A549 (cell line): ENCODE measurements around the gene UQCR11. TPM values are rescaled to one million over a fixed set of nuclear protein-coding genes. Genes with fewer than 3 reads are reported as not detected.

Experiments used
- ATAC-seq, 2 experiments: fragments of 200-7000 bp in 1 of 2; fragments of >200 bp in 1 of 2; cut with Nextera tagmentation in 1 of 2; cut with Tn5 transposase in 1 of 2; 3 replicates each; pipeline versions ENCODE4 v1.8.0 to v1.9.1; 2018 to 2020; ENCODE audit warnings: mild to moderate bottlenecking in 1 of 2, moderate library complexity in 1 of 2
- CTCF ChIA-PET: fragments of 300-600 bp; sonication (Branson Sonifier 250); formaldehyde crosslinking; extraction: SDS; loops from one replicate; lab custom pipeline; 2021; ENCODE audit warnings: antibody characterized with exemption, inconsistent platforms; lab: Yijun Ruan, JAX
- POLR2A ChIA-PET: fragments of 350-600 bp; formaldehyde crosslinking; extraction: SDS; loops from one replicate; lab custom pipeline; 2021; ENCODE audit warnings: antibody characterized with exemption, inconsistent platforms; lab: Yijun Ruan, JAX
- DNase-seq, 2 experiments: peaks; one replicate each; pipeline versions ENCODE4 v3.0.0 to v3.0.0-alpha.2; 2011 to 2016; ENCODE audit warnings: low read depth in 1 of 2, low spot score in 1 of 2
- FAIRE-seq: peaks from 2 replicates; lab custom pipeline; 2011; peaks lifted over from hg19 to GRCh38; lab: Jason Lieb, UNC
- H3K27ac ChIP-seq, 2 experiments: fragments of >200 bp; sonication (Bioruptor Twin); formaldehyde crosslinking; 3 replicates each; pipeline ENCODE4 v1.5.1; 2016 to 2017
- H3K4me1 ChIP-seq: fragments of >200 bp; sonication (Bioruptor Twin); formaldehyde crosslinking; 3 replicates; pipeline ENCODE4 v1.6.1; 2016
- H3K4me2 ChIP-seq: fragments of >200 bp; sonication (Bioruptor Twin); formaldehyde crosslinking; 3 replicates; pipeline ENCODE4 v1.6.1; 2016
- H3K4me3 ChIP-seq: fragments of >200 bp; sonication (Bioruptor Twin); formaldehyde crosslinking; 3 replicates; pipeline ENCODE4 v1.5.1; 2016
- H3K9me3 ChIP-seq: fragments of >200 bp; sonication (Bioruptor Twin); formaldehyde crosslinking; 3 replicates; pipeline ENCODE4 v1.6.1; 2016
- BCL3 ChIP-seq: fragments of >200 bp; sonication (Bioruptor Twin); formaldehyde crosslinking; IDR thresholded peaks from 3 replicates; pipeline ENCODE4 v1.6.1; 2016
- BHLHE40 ChIP-seq: IDR thresholded peaks from 2 replicates; pipeline ENCODE4 v1.6.1; 2012; ENCODE audit warnings: low read depth, low read length, inconsistent platforms
- CBX2 ChIP-seq: fragments of 200-600 bp; sonication (generic); IDR thresholded peaks from 2 replicates; pipeline ENCODE4 v1.6.1; 2016; ENCODE audit warnings: low read depth, mild to moderate bottlenecking, borderline replicate concordance
- CBX8 ChIP-seq: fragments of 200-600 bp; sonication (generic); IDR thresholded peaks from 2 replicates; pipeline ENCODE4 v1.6.1; 2016
- CEBPB ChIP-seq, 2 experiments: fragments of >200 bp in 1 of 2; sonication (Bioruptor Twin) in 1 of 2; formaldehyde crosslinking in 1 of 2; IDR thresholded peaks; 2 replicates each; pipeline ENCODE4 v1.6.1; 2012 to 2016
- CHD2 ChIP-seq: fragments of 150-350 bp; IDR thresholded peaks from 2 replicates; pipeline ENCODE4 v1.6.1; 2014; ENCODE audit warnings: low read length; ENCODE audit not compliant: partially characterized antibody
- CHD4 ChIP-seq: fragments of 200-600 bp; sonication (generic); IDR thresholded peaks from 2 replicates; pipeline ENCODE4 v1.6.1; 2016; ENCODE audit warnings: antibody characterized with exemption, mild to moderate bottlenecking, borderline replicate concordance
- EHF ChIP-seq: fragments of 250-450 bp; sonication (Bioruptor Pico); IDR thresholded peaks from 2 replicates; pipeline ENCODE4 v1.5.0; 2020; ENCODE audit warnings: mild to moderate bottlenecking
- EHMT2 ChIP-seq: fragments of 200-600 bp; sonication (generic); IDR thresholded peaks from 2 replicates; pipeline ENCODE4 v1.6.1; 2016; ENCODE audit warnings: antibody characterized with exemption, low read depth, mild to moderate bottlenecking, moderate library complexity
- FOSB ChIP-seq: fragments of 250-450 bp; sonication (Bioruptor Pico); IDR thresholded peaks from 2 replicates; pipeline ENCODE4 v1.5.0; 2020; ENCODE audit warnings: mild to moderate bottlenecking, moderate library complexity
- FOSL2 ChIP-seq, 2 experiments: fragments of 450-650 bp in 1 of 2; fragments of >200 bp in 1 of 2; sonication (Bioruptor Twin) in 1 of 2; formaldehyde crosslinking; IDR thresholded peaks; 2 replicates each; pipeline versions ENCODE4 v1.5.0 to v1.6.1; 2016 to 2020; ENCODE audit warnings: mild to moderate bottlenecking in 1 of 2, moderate library complexity in 1 of 2
- GATA3 ChIP-seq: IDR thresholded peaks from 2 replicates; pipeline ENCODE4 v1.6.1; 2012; ENCODE audit warnings: borderline replicate concordance
- JUN ChIP-seq, 2 experiments: fragments of >200 bp; sonication (Bioruptor Twin); formaldehyde crosslinking; IDR thresholded peaks; 2 replicates in 1 of 2; 3 replicates in 1 of 2; pipeline ENCODE4 v1.6.1; 2016 to 2017
- KDM1A ChIP-seq: fragments of 200-600 bp; sonication (generic); IDR thresholded peaks from 2 replicates; pipeline ENCODE4 v1.6.1; 2016; ENCODE audit warnings: low read depth, mild to moderate bottlenecking
- KDM5A ChIP-seq: fragments of 200-600 bp; sonication (generic); IDR thresholded peaks from 2 replicates; pipeline ENCODE4 v1.6.1; 2016; ENCODE audit warnings: antibody characterized with exemption, mild to moderate bottlenecking
- MAFK ChIP-seq: fragments of 450-650 bp; IDR thresholded peaks from 2 replicates; pipeline ENCODE4 v1.6.1; 2014; ENCODE audit not compliant: partially characterized antibody
- MAZ ChIP-seq: fragments of 150-350 bp; IDR thresholded peaks from 2 replicates; pipeline ENCODE4 v1.6.1; 2014; ENCODE audit warnings: antibody characterized with exemption, low read depth, low read length, borderline replicate concordance
- NR3C1 ChIP-seq: fragments of >200 bp; sonication (Bioruptor Twin); formaldehyde crosslinking; IDR thresholded peaks from 3 replicates; pipeline ENCODE4 v1.6.1; 2017
- PHF8 ChIP-seq: fragments of 200-600 bp; sonication (generic); IDR thresholded peaks from 2 replicates; pipeline ENCODE4 v1.6.1; 2016; ENCODE audit warnings: low read depth, mild to moderate bottlenecking, antibody characterized with exemption, moderate library complexity, borderline replicate concordance
- POLR2AphosphoS2 ChIP-seq: conservative IDR thresholded peaks from 2 replicates; pipeline ENCODE4 v1.6.1; 2012; ENCODE audit warnings: low read length, improper control_type of control experiment, inconsistent platforms
- RAD21 ChIP-seq, 2 experiments: fragments of >200 bp in 1 of 2; sonication (Bioruptor Twin) in 1 of 2; formaldehyde crosslinking in 1 of 2; IDR thresholded peaks in 1 of 2; conservative IDR thresholded peaks in 1 of 2; 2 replicates in 1 of 2; 3 replicates in 1 of 2; pipeline ENCODE4 v1.6.1; 2012 to 2018; ENCODE audit warnings: inconsistent platforms in 1 of 2
- RARB ChIP-seq: fragments of 250-450 bp; sonication (Bioruptor Pico); IDR thresholded peaks from 2 replicates; pipeline ENCODE4 v1.8.0; 2021; ENCODE audit warnings: mild to moderate bottlenecking, moderate library complexity
- RCOR1 ChIP-seq: fragments of 150-350 bp; IDR thresholded peaks from 2 replicates; pipeline ENCODE4 v1.6.1; 2014; ENCODE audit warnings: antibody characterized with exemption, low read length, low read depth
- RFX5 ChIP-seq: fragments of 450-650 bp; IDR thresholded peaks from 2 replicates; pipeline ENCODE4 v1.7.1; 2014; ENCODE audit warnings: antibody characterized with exemption, mild to moderate bottlenecking, moderate library complexity
- RNF2 ChIP-seq: fragments of 200-600 bp; sonication (generic); IDR thresholded peaks from 2 replicates; pipeline ENCODE4 v1.6.1; 2016; ENCODE audit warnings: low read depth, mild to moderate bottlenecking, antibody characterized with exemption, moderate library complexity, borderline replicate concordance
- SMC3 ChIP-seq: fragments of >200 bp; sonication (Bioruptor Twin); formaldehyde crosslinking; IDR thresholded peaks from 3 replicates; pipeline ENCODE4 v1.6.1; 2018; ENCODE audit warnings: inconsistent platforms
- TFCP2L1 ChIP-seq: fragments of 250-450 bp; sonication (Bioruptor Pico); IDR thresholded peaks from 2 replicates; pipeline ENCODE4 v1.5.0; 2021; ENCODE audit warnings: mild to moderate bottlenecking
- ZC3H11A ChIP-seq: fragments of 450-650 bp; IDR thresholded peaks from 2 replicates; pipeline ENCODE4 v1.6.1; 2014; ENCODE audit warnings: antibody characterized with exemption, mild to moderate bottlenecking
- ZFP36 ChIP-seq: fragments of 450-650 bp; IDR thresholded peaks from 2 replicates; pipeline ENCODE4 v1.6.1; 2014; ENCODE audit warnings: borderline replicate concordance; ENCODE audit not compliant: partially characterized antibody
- ZSCAN20 ChIP-seq: fragments of 250-450 bp; sonication (Bioruptor Pico); IDR thresholded peaks from 2 replicates; pipeline ENCODE4 v1.8.0; 2022; ENCODE audit warnings: mild to moderate bottlenecking, moderate library complexity
- WGBS: methylation state at CpG from one replicate; pipeline ENCODE4 v1.1.6; 2017; ENCODE audit errors: missing lambda C conversion rate; 5-methylcytosine and 5-hydroxymethylcytosine counted together
- polyA plus RNA-seq, 4 experiments: library from polyadenylated mRNA; depleted of rRNA in 3 of 4; stranded (reverse); fragments of >200 nt; fragmentation: RNase III in 1 of 4; extraction: RNeasy Plus Mini Kit Qiagen cat#74134 plus additional on column Dnase treatment in 1 of 4; gene quantifications; 2 replicates in 3 of 4; 3 replicates in 1 of 4; pipeline ENCODE4 v1.2.3, GENCODE V29; 2011 to 2017
- TF ChIP-seq, protein P1 (sequence below): fragments of >200 bp; sonication (Bioruptor Twin); formaldehyde crosslinking; IDR thresholded peaks from 3 replicates; pipeline ENCODE4 v1.5.1; 2016
- TF ChIP-seq, protein P2 (sequence below): fragments of 200-600 bp; sonication (generic); IDR thresholded peaks from 2 replicates; pipeline ENCODE4 v1.6.1; 2016; ENCODE audit warnings: antibody characterized with exemption, mild to moderate bottlenecking, moderate library complexity

The UQCR11 gene
- polyA plus RNA-seq, 2 of the 4 experiments (the other 2 are of a cell fraction) = 111 to 152 TPM

DNA sequence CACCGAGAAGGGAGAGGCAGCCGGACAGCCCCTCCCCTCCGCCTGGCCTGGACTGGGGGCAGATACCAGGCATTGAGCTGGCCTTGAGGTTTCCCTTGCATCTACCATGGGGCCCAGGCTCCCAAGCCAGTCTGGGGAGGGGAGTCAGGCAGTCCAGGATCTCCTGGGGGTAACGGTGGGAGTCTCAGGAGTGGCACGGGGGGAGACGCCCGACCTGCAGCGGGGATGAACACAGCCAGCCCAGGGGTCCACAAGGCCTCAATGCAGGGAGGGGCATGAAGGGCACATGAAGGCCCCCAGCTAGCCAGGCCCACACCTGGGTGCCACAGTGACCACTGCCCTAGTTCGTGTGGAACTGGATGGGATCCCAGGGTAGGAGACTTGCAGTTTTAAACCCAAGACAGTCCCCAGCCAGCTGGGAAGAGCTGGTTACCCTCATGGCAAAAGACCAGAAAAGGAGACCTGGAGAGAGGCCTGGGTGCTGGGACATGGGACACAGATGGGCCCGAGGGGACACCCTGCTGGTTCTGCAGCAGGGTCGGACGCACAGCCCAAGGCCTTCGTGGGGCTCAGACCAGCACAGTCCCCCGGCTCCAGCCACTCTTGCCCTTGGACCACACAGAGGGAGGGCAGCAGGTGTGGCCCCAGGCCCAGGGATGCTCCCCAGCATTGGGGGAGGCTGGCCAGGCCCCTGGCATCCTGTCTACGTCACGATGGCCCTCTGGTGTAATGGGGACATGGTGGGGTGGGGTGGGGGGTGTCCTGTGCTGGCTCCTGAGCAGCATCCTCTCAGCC, 4.6 kb upstream of the UQCR11 start:
- DNase-seq (no peak), ATAC-seq (no peak), FAIRE-seq (no peak)
- CTCF ChIA-PET = interaction anchor here (1.1 to 1.6 kb wide), 2 partner anchors 62 to 157 kb away, joined by 3 to 4 read pairs; no protein-coding TSS in a partner anchor
- H3K27ac ChIP-seq = no peak overlapping the region
- H3K9me3 ChIP-seq = no peaks in the 10 kb centered on the region
- no peak overlapping the region for H3K4me2 ChIP-seq
- no peak overlapping the region for H3K4me3 ChIP-seq
- 90% methylated on average over 13 of the region's 16 CpGs for WGBS
- no peak for TF ChIP-seq EHMT2
- no peak for TF ChIP-seq KDM1A
- TF ChIP-seq, protein P1, sequence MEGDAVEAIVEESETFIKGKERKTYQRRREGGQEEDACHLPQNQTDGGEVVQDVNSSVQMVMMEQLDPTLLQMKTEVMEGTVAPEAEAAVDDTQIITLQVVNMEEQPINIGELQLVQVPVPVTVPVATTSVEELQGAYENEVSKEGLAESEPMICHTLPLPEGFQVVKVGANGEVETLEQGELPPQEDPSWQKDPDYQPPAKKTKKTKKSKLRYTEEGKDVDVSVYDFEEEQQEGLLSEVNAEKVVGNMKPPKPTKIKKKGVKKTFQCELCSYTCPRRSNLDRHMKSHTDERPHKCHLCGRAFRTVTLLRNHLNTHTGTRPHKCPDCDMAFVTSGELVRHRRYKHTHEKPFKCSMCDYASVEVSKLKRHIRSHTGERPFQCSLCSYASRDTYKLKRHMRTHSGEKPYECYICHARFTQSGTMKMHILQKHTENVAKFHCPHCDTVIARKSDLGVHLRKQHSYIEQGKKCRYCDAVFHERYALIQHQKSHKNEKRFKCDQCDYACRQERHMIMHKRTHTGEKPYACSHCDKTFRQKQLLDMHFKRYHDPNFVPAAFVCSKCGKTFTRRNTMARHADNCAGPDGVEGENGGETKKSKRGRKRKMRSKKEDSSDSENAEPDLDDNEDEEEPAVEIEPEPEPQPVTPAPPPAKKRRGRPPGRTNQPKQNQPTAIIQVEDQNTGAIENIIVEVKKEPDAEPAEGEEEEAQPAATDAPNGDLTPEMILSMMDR = no peak
- TF ChIP-seq GATA3 = no peak
- no peak for TF ChIP-seq TFCP2L1 (CRISPR knock-in tag)
- TF ChIP-seq SMC3 = no peak
- TF ChIP-seq CEBPB (IDR thresholded peaks at IDR 0.05) = no peak
- TF ChIP-seq RARB (CRISPR knock-in tag) = no peak
- no peak for TF ChIP-seq NR3C1
- TF ChIP-seq KDM5A = no peak
- TF ChIP-seq RAD21 (conservative IDR thresholded peaks at IDR 0.05 in 1 of 2, IDR thresholded peaks at IDR 0.05 in 1 of 2) = no peak
- TF ChIP-seq RCOR1 = no peak
- no peak for TF ChIP-seq ZC3H11A
- TF ChIP-seq CHD4 = no peak
- no peak for TF ChIP-seq ZFP36
- TF ChIP-seq EHF (CRISPR knock-in tag) = no peak
- TF ChIP-seq RFX5 = no peak
- TF ChIP-seq MAZ = no peak
- no peak for TF ChIP-seq ZSCAN20 (CRISPR knock-in tag)
- POLR2A ChIA-PET = no interaction called here
- H3K4me1 ChIP-seq = peaks cover 13% of the 10 kb centered on the region

DNA sequence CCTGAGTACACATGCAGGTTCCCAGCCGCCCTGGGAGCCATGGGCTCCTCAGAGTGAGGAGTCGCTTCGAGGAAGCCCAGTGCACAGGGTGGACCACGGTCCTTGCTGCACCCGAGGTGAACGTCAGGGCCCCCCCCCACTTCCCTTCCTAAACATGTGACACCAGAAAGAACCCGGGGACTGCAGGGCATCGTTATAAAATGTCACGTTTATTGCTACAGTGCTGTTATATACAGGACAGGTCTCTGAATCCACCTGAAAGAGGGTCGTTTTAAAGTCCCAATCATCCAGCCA, 3.8 kb upstream of the UQCR11 start:
- peak overlapping the region in 1 of 2 experiments; percentile 16; a peak in 1 of 6 replicates for H3K27ac ChIP-seq
- DNase-seq = no peak
- FAIRE-seq = no peak
- POLR2A ChIA-PET = no interaction called here
- no peak for ATAC-seq
- no peak overlapping the region for H3K4me2 ChIP-seq
- no peaks in the 10 kb centered on the region for H3K9me3 ChIP-seq
- 50% methylated on average over 6 of the region's 10 CpGs for WGBS
- H3K4me1 ChIP-seq = peaks cover 13% of the 10 kb centered on the region
- CTCF ChIA-PET = interaction anchor here (1.1 to 1.6 kb wide), 3 partner anchors 10 to 158 kb away, joined by 3 to 4 read pairs (median 4); no protein-coding TSS in a partner anchor
- H3K4me3 ChIP-seq = no peak overlapping the region
- TF ChIP-seq MAFK (no peak), CBX8 (no peak), PHF8 (no peak), CBX2 (no peak), ZC3H11A (no peak), RNF2 (no peak), FOSL2 (IDR thresholded peaks at IDR 0.05) (no peak), FOSL2 (CRISPR knock-in tag; IDR thresholded peaks at IDR 0.05) (no peak), BCL3 (no peak), JUN (IDR thresholded peaks at IDR 0.05) (no peak), BHLHE40 (no peak), FOSB (CRISPR knock-in tag) (no peak), NR3C1 (no peak), CHD2 (no peak), EHF (CRISPR knock-in tag) (no peak), POLR2AphosphoS2 (no peak)
- TF ChIP-seq, protein P2, sequence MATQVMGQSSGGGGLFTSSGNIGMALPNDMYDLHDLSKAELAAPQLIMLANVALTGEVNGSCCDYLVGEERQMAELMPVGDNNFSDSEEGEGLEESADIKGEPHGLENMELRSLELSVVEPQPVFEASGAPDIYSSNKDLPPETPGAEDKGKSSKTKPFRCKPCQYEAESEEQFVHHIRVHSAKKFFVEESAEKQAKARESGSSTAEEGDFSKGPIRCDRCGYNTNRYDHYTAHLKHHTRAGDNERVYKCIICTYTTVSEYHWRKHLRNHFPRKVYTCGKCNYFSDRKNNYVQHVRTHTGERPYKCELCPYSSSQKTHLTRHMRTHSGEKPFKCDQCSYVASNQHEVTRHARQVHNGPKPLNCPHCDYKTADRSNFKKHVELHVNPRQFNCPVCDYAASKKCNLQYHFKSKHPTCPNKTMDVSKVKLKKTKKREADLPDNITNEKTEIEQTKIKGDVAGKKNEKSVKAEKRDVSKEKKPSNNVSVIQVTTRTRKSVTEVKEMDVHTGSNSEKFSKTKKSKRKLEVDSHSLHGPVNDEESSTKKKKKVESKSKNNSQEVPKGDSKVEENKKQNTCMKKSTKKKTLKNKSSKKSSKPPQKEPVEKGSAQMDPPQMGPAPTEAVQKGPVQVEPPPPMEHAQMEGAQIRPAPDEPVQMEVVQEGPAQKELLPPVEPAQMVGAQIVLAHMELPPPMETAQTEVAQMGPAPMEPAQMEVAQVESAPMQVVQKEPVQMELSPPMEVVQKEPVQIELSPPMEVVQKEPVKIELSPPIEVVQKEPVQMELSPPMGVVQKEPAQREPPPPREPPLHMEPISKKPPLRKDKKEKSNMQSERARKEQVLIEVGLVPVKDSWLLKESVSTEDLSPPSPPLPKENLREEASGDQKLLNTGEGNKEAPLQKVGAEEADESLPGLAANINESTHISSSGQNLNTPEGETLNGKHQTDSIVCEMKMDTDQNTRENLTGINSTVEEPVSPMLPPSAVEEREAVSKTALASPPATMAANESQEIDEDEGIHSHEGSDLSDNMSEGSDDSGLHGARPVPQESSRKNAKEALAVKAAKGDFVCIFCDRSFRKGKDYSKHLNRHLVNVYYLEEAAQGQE = no peak
